DND-41 (cell line): ENCODE results near the gene CCDC70.

Source experiments
- ATAC-seq: fragments of 200-7000 bp; cut with Tn5 transposase; 3 replicates; pipeline ENCODE4 v1.9.1; 2021; ENCODE audit warnings: low read depth; ENCODE audit not compliant: insufficient read depth
- DNase-seq: peaks from one replicate; pipeline ENCODE4 v3.0.0-alpha.2; 2020
- H2AFZ ChIP-seq: 2 replicates; pipeline ENCODE4 v1.6.0; 2012; ENCODE audit warnings: low read depth, low read length
- H3K27ac ChIP-seq: 2 replicates; pipeline ENCODE4 v1.5.1; 2012; ENCODE audit warnings: low read length, inconsistent platforms
- H3K27me3 ChIP-seq: fragments of 200-600 bp; sonication (generic); 2 replicates; pipeline ENCODE4 v1.6.0; 2012; ENCODE audit warnings: low read length, mild to moderate bottlenecking, inconsistent platforms; ENCODE audit not compliant: insufficient read depth, poor library complexity
- H3K36me3 ChIP-seq: 2 replicates; pipeline ENCODE4 v1.5.1; 2012; ENCODE audit warnings: low read length, inconsistent platforms; ENCODE audit not compliant: insufficient read depth
- H3K4me1 ChIP-seq: 2 replicates; pipeline ENCODE4 v1.5.1; 2012; ENCODE audit warnings: mild to moderate bottlenecking, low read length; ENCODE audit not compliant: insufficient read depth
- H3K4me2 ChIP-seq: 2 replicates; pipeline ENCODE4 v1.6.0; 2012; ENCODE audit warnings: mild to moderate bottlenecking, moderate library complexity, low read length, inconsistent platforms; ENCODE audit not compliant: insufficient read depth
- H3K4me3 ChIP-seq, 2 experiments: fragments of 200-600 bp in 1 of 2; shearing (Covaris generic) in 1 of 2; 2 replicates each; pipeline ENCODE4 v1.5.1; 2012 to 2016; ENCODE audit warnings: inconsistent platforms in 2 of 2, low read length in 2 of 2, mild to moderate bottlenecking in 2 of 2, low read depth in 1 of 2, moderate library complexity in 1 of 2
- H3K79me2 ChIP-seq: 2 replicates; pipeline ENCODE4 v1.6.0; 2012; ENCODE audit warnings: low read length, inconsistent platforms; ENCODE audit not compliant: insufficient read depth
- H3K9ac ChIP-seq: 2 replicates; pipeline ENCODE4 v1.6.0; 2012; ENCODE audit warnings: low read depth, mild to moderate bottlenecking, inconsistent platforms, low read length, moderate library complexity
- H3K9me3 ChIP-seq: 2 replicates; pipeline ENCODE4 v1.5.1; 2012; ENCODE audit warnings: low read length, moderate library complexity, mild to moderate bottlenecking, inconsistent platforms; ENCODE audit not compliant: insufficient read depth, severe bottlenecking
- H4K20me1 ChIP-seq: 2 replicates; pipeline ENCODE4 v1.6.0; 2012; ENCODE audit warnings: low read length; ENCODE audit not compliant: insufficient read depth
- CTCF ChIP-seq: IDR thresholded peaks from 2 replicates; pipeline ENCODE4 v1.5.1; 2012; ENCODE audit warnings: borderline replicate concordance, low read length, moderate library complexity, mild to moderate bottlenecking; ENCODE audit not compliant: poor library complexity, severe bottlenecking; ENCODE audit errors: extremely low read depth
- EZH2 ChIP-seq: IDR thresholded peaks from 3 replicates; pipeline ENCODE4 v1.6.1; 2012; ENCODE audit warnings: borderline replicate concordance, low read depth, mild to moderate bottlenecking, moderate library complexity, low read length, inconsistent platforms; ENCODE audit not compliant: severe bottlenecking

The CCDC70 gene

GRCh38 chr13:51818781-51819511, 42.8 kb upstream of the CCDC70 start:
- Histone ChIP-seq H3K9ac (no peak overlapping the region), H3K4me2 (no peak overlapping the region), H3K4me1 (peaks cover 9% of the 10 kb centered on the region), H4K20me1 (no peaks in the 10 kb centered on the region), H3K27me3 (peaks cover 27% of the 10 kb centered on the region), H3K79me2 (no peaks in the 10 kb centered on the region), H3K27ac (no peak overlapping the region), H3K36me3 (no peaks in the 10 kb centered on the region), H3K4me3 (no peak overlapping the region), H3K9me3 (no peaks in the 10 kb centered on the region), H2AFZ (no peak overlapping the region)
- ATAC-seq (no peak), DNase-seq (no peak)
- TF ChIP-seq CTCF (no peak), EZH2 (no peak)

- Histone ChIP-seq H3K36me3 (no peaks in the 10 kb centered on the region), H3K79me2 (no peaks in the 10 kb centered on the region), H3K27me3 (peaks cover 27% of the 10 kb centered on the region), H3K4me2 (no peak overlapping the region), H3K27ac (no peak overlapping the region), H2AFZ (no peak overlapping the region), H3K9ac (no peak overlapping the region), H3K4me1 (peaks cover 9% of the 10 kb centered on the region), H3K4me3 (no peak overlapping the region), H3K9me3 (no peaks in the 10 kb centered on the region), H4K20me1 (no peaks in the 10 kb centered on the region)
- DNase-seq (no peak), ATAC-seq (no peak)
- TF ChIP-seq CTCF (no peak), EZH2 (no peak)
Measured at GRCh38 chr13:51819544-51819943, 42.2 kb upstream of the CCDC70 start.

- Histone ChIP-seq H3K79me2 (no peaks in the 10 kb centered on the region), H3K27ac (no peak overlapping the region), H3K27me3 (peaks cover 27% of the 10 kb centered on the region), H3K4me3 (no peak overlapping the region), H3K4me2 (no peak overlapping the region), H3K36me3 (no peaks in the 10 kb centered on the region), H4K20me1 (no peaks in the 10 kb centered on the region), H3K4me1 (peaks cover 10% of the 10 kb centered on the region), H3K9ac (no peak overlapping the region), H2AFZ (no peak overlapping the region), H3K9me3 (no peaks in the 10 kb centered on the region)
- ATAC-seq (no peak), DNase-seq (no peak)
- no peak for TF ChIP-seq EZH2
- TF ChIP-seq CTCF: no peak
Measured at GRCh38 chr13:51820016-51820597, 41.7 kb upstream of the CCDC70 start.
